Cortex of kidney (tissue), 1 donor: ENCODE data around the gene COL12A1.

Experiments
- DNase-seq: peaks from one replicate; lab custom pipeline; 2025; lab: John Stamatoyannopoulos, UW

Gene COL12A1

DNA sequence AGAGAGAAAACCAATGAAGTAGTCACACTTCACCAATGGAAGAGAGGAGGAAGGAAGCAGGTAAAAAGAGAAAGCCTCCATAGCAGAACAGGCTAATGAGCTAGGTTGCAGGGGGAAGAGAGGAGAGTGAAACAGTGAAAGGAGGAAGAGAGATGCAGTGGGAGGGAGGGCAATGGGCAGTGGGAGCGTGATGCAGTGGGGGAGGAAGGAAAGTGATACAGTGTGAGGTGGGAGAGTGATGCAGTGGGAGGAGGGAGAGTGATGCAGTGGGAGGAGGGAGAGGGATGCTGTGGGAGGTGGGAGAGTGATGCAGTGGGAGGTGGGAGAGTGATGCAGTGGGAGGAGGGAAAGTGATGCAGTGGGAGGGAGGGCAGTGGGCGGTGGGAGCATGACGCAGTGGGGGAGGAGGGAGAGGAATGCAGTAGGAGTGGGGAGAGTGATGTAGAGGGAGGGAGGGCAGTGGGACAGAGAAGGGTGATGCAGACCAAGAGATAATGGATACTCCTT is 29.7 kb downstream of the COL12A1 start:
- DNase-seq: no peak

DNA sequence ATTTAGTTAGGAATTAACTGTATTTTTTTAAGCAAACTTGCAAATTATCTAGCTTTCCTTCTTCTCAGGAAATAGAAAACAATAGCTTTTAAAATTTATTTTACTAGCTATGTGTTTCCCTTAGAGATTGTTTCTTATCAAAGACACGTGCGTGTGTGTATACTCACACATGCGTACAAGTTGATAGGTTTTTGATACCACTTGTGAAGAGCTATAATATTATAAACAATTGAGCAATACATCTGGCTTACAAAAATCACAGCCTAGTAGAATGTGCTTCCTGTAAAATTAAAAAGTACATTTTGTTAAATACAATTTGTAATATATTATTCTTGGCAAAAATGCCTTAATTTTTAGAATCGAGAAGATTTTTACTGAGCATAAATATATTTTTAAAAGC is 33.9 kb downstream of the COL12A1 start:
- DNase-seq: no peak

DNA sequence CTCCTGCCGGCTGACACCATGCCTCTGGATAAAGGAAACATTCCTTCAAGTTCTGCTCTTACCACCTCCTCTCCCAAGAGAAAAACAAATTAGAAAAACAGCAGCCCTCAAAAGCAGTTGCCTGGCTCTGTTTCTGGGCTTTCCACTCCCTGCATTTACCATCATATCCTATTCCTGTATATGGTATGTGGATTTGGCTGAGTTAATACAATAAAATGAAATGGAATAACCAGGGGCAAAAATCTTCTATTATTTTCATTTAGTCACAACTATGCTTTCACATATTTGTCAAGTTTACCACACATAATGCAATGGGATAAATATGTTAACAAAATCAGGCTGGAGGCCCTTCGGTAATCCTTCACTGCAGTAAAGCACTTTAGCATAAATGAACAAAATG is 34.3 kb downstream of the COL12A1 start:
- no peak for DNase-seq

DNA sequence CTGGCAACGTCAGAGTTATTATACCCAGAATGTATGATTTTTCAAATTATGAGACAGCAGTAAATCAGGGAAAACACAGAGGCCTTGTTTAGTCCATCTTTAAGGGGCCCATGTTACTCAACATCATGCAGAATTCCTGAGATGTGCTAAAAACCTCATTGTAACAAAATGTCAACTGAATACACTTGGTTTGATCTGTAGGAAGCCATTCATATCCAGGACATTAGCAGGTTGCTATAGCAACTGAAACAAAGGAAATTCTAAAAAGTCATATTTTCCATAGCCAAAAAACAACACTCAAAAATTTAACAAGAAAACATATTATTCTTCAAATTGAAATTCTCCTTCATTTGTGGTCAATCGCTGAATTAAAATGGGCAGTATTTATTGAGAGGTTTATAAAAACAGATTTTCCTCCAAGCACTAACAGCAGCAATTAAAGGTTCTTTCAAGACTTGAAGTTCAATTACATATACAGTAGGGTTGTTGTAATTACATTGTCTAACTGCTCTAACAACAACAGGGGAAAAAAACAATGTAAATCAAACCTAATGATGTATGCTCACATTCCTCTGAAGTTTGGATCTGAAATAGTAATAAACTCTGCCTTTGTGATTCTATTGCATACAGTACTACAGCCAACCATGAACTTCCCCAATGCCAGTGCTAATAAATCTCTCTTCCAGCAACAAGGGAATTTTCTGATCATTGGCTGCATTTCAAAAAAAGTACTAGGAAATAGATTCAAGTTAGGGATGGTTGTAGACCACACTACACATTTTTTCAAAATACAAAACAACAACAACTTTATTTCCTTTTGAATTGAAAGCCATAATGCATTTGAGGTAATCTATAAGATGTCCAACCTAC is 34.9 kb downstream of the COL12A1 start:
- no peak for DNase-seq

DNA sequence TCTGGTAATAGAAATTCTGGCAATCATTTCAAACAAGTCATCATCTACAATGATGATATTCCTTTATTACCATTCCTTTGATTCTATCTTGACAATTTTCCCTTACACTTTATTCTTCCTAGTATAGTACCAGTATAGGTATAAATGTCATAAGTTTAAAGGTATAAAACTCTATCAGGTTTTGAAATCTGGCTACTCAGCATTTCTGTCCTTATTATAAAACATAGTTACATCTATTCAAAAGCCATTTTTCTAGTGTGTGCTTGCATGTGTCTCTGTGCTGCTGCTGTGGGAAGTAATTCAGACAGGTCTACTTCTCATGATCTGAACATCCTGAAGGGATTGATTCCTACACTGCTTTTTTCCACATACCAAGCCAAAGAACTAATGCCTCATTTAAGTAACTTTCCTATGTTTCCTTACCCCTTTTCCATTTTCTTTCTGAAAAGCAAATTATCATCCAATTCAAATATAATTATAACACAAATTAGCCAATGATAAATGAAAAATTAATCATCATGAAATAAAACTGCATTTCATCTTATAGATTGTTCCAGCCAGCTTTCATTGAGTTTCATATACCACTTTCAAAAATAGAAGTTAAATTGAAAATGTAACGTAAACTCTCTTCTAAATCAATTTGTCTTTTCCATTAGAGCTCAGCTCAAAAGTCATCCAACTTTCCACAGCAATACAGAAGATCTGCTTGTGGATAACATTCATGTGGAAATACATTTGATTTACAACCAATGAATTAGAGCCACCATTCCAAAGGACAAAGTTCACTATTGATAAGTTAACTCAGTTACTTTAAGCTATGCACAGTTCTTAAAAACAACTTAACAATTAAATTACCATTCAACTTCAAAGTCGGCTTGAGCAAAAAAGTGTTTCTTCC is 35.9 kb downstream of the COL12A1 start:
- no peak for DNase-seq

DNA sequence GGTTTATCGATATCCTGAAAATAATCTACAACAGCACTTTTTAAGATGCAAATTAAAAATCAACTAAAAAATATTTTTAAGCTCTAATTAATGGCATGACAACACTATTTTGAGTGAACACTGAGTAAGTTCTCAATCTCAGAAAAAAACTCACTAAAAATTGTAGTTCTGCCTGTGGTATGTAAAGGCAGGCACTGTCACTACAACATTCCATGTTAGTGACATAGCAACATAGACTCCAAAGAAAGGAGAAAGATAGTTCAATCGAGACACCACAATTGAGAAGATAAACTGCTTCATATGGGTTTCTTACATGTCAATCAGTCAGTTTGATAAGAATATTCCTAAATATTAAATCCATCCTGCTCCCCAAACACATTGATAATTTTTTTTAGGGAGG is 38.0 kb downstream of the COL12A1 start:
- DNase-seq: no peak

DNA sequence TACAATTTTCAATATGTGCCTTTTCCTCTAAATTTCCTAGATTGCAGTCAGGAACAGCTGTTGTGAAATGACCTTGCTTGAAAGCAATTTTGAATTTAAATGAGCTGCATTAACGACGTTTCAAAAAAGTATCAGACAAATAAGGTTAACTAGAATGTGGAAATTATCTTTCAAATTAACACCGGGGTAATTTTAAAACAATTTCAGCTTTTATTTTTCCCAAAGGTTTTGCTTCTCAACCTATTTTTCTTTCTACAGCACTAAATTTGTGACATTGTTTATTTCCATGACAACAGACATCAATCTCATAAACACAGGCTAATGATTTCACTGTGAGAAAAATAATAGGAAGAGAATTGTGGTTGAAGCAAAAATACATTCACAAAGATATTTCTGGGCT is 38.5 kb downstream of the COL12A1 start:
- no peak for DNase-seq

DNA sequence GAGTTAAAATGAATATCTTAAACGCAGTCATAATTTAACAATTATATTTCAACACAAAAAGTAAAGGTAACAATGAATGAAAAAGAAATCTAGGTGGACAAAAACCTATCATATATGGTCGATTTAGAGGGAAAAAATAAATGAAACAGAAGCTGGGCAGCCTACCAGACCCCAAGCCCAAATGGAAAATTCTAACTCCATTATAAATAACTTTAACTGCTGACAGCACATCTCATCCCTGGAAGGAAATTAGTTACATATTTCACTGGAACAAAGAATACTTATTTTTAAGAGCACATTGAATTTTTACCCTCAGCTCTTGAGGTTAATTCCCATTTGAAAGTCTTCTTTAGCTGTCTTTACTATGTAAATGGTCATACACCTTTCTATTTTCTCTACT is 39.1 kb downstream of the COL12A1 start:
- no peak for DNase-seq

DNA sequence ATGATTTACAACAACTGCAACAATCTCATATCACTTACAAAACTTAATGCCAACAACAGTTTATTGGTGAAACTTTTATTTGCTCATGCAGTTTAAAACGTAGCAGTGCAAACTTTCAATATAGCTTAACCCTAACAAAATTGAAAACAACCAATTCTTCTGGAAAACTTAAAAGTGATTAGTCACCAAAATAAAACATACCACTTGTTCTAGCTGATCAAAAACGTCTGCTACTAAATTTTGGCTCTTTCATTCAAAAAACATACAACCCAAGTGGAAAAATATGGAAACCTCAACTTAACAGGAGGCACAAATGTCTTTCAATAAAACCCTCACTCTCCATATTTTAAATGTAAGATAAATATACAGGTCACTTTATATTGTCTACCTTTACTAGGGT is 39.6 kb downstream of the COL12A1 start:
- no peak for DNase-seq

DNA sequence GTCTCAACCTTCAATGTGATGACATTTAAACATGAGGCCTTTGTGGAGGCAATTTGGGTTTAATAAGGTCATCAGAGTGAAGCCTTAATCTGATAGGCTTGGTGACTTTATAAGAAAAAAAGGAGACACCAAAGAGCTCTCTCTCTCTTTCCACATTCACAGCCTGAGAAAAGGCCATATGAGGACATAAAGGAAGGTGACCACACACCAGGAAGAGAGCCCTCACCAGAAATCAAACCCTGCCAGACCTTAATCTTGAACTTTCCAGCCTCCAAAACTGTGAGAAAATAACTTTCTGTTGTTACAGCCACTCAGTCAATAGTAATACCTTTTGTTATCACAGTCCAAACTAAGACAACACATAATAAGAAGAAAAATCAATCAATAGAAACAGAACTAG is 47.7 kb downstream of the COL12A1 start:
- DNase-seq: no peak

DNA sequence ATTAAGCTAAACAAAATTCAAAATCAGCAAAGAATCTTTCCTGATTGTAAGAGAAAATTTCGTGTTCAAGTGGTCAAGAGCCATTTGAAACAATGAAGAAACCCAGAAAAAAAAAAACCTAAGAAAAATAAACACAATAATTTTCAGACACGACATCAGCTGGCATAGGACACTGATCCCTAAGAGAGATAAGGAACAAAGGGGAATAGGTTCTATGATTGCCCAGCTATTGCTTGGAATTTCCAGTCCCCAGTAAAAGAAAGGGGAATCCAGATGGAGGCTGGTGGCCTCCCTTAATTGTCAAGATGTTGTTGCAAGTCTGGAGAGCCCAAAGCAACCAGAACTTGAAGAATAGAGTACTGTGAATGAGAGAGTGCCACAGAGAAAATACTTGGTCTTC is 48.5 kb downstream of the COL12A1 start:
- no peak for DNase-seq

DNA sequence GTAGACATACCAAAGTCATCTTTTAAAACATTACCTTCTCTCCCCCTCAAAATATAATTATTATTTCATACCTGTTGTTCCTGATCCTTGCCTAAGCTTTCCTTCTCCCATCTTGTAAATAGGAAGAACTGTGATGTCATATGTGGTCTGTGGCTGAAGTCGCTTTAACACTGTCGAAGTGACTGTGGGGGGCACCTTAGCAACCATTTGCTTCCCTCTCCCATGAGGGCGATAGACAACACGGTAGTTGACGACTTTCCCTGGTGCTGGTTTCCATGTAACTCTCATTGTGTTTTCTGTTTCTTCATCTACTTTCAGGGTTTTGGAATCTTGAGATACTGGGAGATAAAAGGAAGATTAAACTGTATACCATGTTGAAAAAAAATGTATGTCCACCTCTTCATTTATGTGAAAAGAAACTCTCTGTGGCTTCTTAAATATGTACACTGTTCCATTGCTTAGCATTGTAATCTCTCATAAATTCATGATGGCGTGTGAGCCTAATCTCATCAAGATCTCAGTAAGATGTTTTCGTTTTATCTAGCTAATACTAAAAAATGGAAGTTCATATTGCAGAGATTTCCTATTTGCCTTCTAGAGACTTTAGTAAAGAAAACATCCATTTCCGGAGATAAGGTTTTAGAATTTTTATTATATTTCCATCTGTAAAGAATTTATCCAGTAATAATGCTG is 49.5 kb downstream of the COL12A1 start:
- no peak for DNase-seq

DNA sequence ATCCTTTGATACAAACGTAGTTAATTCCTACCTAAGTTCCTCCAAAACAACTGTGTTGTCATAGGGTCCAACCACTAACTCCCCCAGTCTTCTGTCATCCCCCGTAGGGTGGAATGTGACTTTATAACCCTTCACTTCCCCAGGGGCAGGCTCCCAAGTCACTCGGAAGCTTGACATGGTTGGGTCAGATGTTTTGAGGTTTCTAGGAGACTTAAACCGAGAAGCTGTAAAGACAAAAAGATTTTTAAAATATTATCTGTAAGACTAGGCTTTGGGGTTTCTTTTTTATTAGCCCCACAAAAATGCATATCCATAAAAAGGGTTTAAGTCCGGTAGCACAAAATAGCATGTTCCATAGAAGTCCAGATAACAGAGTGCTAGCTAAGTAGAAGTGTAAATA is 50.2 kb downstream of the COL12A1 start:
- DNase-seq: no peak

DNA sequence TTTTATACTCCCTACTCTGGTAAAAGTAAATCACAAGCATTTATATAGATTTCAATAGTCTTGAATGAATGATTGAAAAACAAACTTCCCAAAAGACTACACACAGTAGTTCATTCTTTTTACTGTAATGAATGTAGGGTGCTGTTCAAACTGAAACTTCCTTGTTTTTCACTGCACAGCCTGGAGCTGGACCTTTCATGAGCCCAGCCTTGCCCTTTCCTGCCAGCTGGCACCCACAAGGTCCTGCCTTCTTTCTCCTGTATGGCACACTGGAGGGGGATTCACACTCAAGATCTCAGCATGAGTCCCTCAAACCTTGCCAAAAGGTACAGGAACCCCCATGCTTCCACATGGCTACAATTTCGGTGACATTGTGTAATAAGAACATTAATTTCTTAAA is 50.9 kb downstream of the COL12A1 start:
- DNase-seq: no peak

DNA sequence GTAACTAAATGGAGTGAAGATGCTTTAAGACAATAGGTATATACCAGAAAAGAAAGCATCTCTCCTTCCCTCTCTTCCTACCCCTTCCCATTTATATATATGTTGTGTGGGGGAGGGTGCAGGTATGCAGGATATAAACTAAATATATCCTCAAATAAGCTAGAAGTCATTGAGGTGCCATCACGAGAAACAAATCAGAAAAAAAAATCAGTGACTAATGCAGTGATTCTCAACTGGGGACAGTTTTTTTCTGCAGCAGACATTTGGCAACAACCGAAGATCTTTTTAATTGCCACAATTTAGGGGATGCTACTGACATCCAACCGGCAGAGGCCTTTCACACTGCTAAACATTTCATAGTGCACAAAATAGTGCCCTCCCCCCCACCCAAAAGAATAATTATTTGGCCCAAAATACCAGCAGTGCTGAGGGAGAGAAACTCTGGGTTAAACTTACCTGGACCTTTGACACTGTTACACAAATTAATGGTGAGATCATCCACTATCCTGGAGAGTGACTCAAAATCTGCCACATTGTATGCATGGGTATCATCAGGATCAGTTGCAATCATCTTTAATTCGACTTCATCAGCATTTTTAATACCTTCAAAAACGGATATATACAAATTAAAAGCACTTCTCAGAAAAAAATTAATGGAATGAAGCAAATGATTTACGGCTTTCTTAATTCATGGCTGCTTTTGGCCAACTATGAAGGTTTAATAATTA is 55.0 kb downstream of the COL12A1 start:
- no peak for DNase-seq

DNA sequence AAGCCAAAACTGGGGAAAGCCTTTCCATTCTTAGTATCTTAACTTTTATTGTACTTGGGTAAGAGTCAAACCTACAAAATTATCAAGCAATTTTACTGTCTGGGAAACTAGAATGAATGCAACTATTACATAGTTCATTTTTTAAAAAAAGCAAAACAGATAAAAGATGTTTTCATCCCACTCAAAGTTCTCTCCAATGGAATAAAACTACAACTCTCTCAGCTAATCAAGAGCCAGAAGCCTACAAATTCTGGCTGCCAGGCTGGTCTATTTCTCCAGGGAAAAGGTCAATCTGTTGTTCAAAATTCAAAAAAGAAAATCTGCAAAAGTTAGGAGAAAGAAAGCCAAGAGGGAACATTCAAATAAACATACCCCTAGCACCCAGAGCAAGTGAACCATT is 56.2 kb downstream of the COL12A1 start:
- DNase-seq: no peak

DNA sequence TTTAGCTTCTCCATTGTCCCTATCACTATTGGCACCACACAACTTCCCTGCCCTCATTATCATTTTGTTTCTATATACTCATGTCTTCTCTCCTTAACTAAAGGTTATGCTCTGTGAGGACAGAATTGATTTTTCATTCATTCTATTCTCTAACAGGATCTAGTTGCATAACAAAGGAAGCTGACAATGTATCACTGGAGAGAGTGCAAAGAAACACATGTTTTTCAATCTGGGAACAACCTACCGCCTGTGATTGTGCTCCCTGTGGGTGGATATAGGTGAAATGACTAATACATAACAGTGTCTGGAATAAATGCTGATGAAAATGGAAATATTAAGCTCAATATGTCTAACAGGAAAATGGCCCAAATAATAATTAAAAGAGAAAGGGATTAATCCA is 56.6 kb downstream of the COL12A1 start:
- DNase-seq: no peak

DNA sequence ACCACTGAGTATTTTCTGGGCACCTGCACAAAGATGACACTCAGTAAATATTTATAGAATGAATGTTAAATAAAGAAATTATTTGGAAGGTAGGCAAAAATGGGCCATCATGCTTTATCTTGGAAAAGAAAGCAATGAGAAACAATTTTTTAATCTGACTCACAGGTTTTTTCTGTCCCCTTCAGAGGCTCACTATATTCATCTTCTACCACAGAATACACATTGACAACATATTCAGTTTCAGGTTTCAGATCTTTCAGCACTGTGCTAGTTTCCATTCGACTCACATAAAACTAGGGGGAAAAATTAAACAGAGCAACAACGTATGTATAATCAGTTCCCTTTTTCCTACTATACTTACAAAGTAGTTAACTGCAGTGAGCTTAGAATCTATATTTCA is 58.3 kb downstream of the COL12A1 start:
- DNase-seq: no peak

DNA sequence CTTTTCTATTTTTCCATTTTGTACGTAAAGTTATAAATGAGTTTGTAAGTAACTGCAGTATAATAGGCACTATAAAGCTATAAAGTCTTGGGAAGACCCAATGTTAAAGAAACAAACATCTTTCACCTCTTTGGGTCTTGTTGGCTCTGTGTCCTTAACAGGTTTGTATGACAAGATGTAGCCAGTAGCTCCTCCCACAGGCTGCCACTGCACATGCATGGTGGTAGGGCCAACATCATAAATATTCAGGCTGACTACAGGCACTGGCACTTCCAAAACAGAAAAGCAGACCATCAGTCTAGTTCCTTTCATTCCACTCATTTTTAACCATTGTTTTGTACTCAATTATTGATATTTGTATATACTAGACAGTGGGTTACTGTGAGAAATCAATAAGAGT is 59.9 kb downstream of the COL12A1 start:
- no peak for DNase-seq

DNA sequence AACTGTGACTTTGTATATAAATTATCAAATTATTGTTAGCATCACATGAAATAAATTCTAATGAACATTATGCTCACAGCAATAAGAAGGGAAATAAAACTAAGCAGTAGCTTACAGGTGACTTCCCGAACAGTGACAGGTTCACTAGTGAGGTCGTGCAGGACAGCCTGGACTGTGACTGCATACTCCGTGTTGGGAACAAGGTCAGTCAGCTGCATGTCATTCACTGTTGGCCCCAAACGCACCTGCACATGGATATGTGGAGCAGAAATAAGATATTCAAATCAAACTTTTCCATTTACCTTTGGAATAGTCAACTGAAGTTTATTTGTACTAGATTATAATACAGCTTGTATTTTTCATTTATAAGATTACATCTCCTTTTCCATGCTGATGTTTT is 60.6 kb downstream of the COL12A1 start:
- DNase-seq: no peak

DNA sequence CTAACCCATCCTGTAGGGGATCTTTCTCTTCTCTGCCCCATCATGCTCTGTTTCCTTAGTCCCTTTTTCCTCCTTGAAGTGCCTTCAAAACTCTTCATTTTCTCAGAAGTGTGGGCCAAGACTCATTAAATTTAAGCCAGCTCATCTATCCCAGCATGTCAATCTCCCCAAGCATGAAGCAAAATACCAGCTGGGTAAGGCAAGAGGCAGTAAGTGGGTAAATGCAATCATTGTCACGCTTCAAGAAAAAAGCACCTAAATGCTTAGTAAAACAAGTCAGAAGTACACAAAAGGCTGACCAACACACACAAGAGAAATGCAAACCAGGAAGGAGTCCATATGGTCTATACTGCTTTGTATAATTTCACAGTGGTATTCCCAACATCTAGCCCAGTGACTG is 61.5 kb downstream of the COL12A1 start:
- DNase-seq: no peak

DNA sequence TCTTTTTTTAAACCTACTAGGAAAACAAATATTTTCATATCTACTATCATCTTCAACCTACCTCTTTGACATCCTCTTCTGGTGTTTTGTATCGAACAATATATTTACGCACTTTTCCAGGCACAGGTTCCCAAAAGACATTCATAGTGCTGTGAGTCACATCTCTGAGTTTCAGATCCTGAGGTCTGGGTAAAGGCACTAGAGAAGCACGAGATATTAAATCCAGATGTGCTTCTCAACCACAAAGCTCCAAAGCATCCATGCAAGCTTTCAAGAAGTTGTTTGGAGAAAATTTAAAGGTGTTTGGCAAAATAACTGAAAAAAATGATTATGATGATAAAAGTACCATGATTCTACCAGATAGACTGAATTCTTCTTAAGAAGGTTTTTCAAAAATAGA is 62.7 kb downstream of the COL12A1 start:
- no peak for DNase-seq
